SH-SY5Y (cell line): ENCODE measurements around the gene BRI3BP.

Experiments
- GATA2 ChIP-seq: IDR thresholded peaks from 2 replicates; pipeline ENCODE4 v1.6.1; 2011; ENCODE audit warnings: mild to moderate bottlenecking, low read depth, low read length
- GATA3 ChIP-seq: IDR thresholded peaks from 2 replicates; pipeline ENCODE4 v1.6.1; 2011; ENCODE audit warnings: low read depth, mild to moderate bottlenecking, low read length, moderate library complexity

DNA sequence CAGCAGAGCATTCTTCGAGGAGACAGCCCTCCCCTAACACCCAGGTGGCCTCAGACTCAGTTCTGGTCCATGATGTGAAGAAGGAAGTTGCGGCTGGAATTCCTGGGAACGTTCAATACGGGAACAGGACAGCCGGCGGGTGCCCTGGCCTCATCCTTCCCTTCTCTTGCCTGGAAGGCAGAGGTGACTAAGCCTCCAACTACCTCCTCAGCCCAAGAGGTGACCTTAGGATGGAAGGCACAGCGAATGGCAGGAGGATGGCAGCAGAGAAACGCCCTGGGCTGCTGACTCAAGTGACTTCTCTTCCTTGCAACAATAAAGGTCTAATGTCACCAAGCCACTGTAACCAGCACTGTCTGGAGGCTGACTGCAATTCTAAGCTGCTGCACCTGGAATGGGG is 40.6 kb upstream of the BRI3BP start:
- TF ChIP-seq GATA2 = no peak
- TF ChIP-seq GATA3 = no peak
